Sigmoid colon (tissue), 3 donors: ENCODE data around the gene DPF3.

Source experiments
- CTCF ChIP-seq, 4 experiments: fragments of 450-650 bp in 3 of 4; fragments of 200-600 bp in 1 of 4; IDR thresholded peaks; one replicate each; pipeline ENCODE4 v1.5.1; 2016 to 2019; ENCODE audit warnings: antibody characterized with exemption in 4 of 4, mild to moderate bottlenecking in 3 of 4, moderate library complexity in 2 of 4
- POLR2A ChIP-seq, 2 donors: fragments of 450-650 bp; IDR thresholded peaks; one replicate each; pipeline ENCODE4 v1.6.1; 2016; ENCODE audit warnings: antibody characterized with exemption in 2 of 2, mild to moderate bottlenecking in 2 of 2, moderate library complexity in 2 of 2

- TF ChIP-seq CTCF (IDR thresholded peaks at IDR 0.05) (no peak), POLR2A (IDR thresholded peaks at IDR 0.05) (no peak)
Measured at GRCh38 chr14:72679141-72679535, 214.8 kb downstream of the DPF3 start.
